HFF-Myc (cell line): Measurements from ENCODE around the gene FAM9C.

Source experiments
- DNase-seq: peaks from one replicate; pipeline ENCODE4 v3.0.0-alpha.2; 2011; ENCODE audit warnings: low read depth; ENCODE audit errors: extremely low read depth
- H3K4me3 ChIP-seq: replicated peaks from 2 replicates; pipeline ENCODE4 v1.5.1; 2011; ENCODE audit warnings: low read depth, mild to moderate bottlenecking, control low read depth, low read length
- TF ChIP-seq, protein P1 (sequence below): IDR thresholded peaks from 2 replicates; pipeline ENCODE4 v1.5.1; 2012; ENCODE audit warnings: mild to moderate bottlenecking, low read depth, low read length, control low read depth; ENCODE audit errors: missing control alignments

FAM9C gene

DNA sequence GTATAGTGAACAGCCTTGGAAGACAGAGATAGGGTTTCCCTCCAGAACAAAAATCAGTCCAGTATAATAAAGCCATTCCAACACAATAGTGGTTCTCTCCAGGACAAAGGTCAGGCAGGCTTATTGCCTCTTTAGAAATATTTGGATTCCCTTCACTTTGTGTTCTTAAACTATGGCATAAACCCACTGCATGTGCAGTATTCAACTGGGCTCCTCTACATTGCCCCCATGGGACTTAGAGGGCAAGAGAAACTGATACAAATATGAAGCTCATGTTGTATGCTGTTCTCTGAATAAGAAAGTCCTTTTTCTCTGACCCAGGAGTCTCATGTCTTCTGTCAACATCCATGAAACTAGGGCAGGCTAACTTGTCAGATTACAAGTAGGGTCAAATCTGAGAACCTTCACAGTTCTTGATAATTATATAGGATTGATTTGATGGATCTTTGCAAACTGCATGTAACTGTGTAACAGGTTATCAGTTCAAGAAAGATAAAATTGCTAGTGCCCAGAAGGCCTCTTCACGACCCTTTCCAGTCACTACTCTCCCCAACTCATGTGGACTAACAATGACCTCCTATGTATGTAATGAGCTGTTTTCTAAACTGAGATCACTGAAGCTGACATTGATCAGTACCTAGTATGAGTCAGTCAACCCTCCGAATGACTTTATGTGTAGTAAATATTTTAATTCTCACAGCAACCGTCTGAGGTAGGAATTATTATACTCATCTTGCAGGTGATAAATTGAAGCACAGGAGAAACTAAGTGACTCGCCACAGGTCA, 31.9 kb upstream of the FAM9C start:
- DNase-seq, result no peak
- TF ChIP-seq, protein P1, sequence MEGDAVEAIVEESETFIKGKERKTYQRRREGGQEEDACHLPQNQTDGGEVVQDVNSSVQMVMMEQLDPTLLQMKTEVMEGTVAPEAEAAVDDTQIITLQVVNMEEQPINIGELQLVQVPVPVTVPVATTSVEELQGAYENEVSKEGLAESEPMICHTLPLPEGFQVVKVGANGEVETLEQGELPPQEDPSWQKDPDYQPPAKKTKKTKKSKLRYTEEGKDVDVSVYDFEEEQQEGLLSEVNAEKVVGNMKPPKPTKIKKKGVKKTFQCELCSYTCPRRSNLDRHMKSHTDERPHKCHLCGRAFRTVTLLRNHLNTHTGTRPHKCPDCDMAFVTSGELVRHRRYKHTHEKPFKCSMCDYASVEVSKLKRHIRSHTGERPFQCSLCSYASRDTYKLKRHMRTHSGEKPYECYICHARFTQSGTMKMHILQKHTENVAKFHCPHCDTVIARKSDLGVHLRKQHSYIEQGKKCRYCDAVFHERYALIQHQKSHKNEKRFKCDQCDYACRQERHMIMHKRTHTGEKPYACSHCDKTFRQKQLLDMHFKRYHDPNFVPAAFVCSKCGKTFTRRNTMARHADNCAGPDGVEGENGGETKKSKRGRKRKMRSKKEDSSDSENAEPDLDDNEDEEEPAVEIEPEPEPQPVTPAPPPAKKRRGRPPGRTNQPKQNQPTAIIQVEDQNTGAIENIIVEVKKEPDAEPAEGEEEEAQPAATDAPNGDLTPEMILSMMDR, result no peak
- no peak overlapping the region for H3K4me3 ChIP-seq

DNA sequence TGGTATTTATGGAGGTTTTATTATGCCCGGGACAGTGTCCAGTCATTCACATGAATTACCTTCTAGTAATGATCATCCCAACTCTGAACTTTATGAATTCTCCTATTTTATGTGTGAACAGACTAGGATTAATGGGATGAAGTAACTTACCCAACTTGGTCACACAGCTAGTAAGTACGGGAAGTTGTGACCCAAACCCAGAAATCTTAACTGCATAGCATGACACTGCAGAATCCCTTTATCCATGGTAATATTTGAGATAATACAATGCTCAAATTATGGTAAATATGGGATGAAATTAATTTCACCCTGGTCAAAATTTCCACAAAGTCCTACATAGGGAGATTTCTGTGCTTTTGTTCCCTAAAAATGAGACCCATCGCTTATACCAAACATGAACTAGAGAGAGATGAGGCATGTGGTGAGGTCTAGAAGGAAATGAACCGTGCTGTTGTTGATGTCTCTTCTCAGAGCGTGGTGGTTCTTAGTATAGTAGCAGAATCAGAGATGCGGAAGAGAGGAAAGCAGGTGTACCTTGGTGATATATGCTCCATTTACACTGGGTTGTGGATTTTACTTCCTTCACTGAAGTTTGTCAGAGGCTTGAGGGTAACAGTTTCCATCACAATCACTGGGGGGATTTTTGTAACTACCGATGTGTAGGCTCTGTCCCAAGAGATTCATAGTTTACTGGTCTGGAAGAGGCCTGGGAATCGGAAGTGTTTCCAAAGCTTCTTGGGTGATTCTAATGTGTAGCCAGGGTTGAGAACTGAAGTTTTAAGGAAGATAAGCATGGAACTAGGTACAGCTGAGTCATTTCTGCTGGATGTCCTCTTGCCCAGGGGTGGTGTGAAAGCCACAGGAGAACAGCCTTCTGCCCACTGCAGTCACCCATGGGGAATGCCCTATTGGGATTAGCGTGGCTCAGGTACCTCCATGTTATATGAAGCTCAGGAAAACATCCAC, 30.2 kb upstream of the FAM9C start:
- TF ChIP-seq, protein P1, result no peak
- H3K4me3 ChIP-seq, result no peak overlapping the region
- DNase-seq, result no peak

DNA sequence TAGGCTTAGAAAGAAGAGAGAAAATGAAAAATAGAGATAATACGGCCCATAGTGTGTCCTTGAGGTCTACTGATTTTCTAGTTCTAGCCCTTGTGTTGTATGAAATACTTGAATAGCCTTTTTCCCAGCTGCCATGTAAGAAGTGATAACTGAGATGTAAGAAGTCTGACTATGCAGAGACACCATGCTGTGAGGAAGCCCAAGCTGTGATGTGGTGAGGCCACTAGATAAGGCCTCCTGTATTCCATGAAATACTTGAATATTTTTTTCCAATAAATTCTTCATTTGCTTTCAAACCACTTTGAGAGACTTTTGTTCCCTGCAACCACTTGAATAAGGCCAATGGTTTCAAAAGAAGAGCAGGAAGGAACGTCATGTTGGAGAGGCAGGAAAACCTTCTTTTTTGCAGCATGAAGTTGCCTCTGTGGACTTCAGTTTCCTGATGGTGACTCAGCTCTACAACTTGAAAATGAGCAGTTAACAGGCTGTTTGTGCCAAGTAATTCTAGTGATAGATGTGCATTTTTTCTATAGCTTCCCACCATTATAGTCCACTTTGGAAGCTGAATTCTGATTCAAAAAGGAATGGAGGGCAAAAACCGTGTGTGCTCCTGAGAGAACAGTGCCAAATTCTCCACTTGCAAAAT, 25.5 kb upstream of the FAM9C start:
- H3K4me3 ChIP-seq, result no peak overlapping the region
- DNase-seq, result no peak
- TF ChIP-seq, protein P1, result no peak

DNA sequence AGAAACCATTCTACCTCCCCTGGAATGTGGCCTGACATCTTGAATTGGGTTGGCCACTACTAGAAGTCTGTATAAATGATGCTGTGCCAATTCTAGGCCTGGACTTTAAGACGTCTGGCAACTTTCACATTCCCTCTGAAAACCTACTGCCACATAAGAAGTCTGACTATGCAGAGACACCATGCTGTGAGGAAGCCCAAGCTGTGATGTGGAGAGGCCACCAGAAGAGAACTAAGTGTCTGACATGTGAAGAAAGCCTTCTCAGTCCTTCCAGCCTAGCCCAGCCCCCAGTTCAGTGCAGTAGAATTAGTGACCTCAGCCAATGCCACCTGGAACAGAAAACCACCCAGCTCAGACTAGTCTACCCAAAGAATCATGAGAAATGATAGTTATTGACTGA, 24.2 kb upstream of the FAM9C start:
- TF ChIP-seq, protein P1, result no peak
- no peak overlapping the region for H3K4me3 ChIP-seq
- no peak for DNase-seq

DNA sequence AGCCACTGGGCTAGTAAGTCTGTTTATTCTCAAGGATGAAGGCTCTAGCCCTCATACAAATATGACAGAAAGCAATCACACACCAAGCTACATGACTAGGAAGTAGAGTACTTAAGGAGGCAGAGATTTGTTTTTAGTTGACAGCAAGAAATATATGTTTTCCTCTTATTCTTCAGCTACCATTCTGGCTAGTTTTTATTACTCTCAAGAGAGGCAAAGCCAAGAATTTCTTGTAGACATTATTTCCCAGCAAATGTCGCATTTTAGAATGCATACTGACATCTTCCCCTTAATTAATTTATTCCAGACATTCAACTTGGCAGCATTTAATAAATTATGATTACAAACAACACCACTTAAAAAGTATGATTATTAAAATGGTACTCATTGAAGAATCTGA, 23.4 kb upstream of the FAM9C start:
- no peak for DNase-seq
- H3K4me3 ChIP-seq, result no peak overlapping the region
- TF ChIP-seq, protein P1, result no peak

DNA sequence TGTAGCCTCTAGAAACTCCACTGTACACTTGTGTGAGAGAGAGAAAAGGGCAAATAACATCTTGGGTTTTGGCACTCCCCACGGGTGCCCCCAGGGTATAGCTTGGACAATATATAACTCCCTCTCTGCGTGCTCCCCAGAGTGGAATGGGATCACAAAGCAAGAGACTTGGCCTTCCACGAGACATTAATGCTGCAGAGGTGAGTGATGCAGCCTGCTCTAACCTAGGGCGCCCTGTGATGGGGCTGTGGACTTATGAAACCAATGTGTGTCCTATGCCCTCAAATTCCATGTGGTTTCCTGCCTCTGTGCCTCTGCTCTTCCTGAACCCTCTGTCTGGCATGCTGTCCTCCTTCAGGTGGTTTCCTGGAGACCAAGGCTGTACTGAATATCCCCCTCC, 22.0 kb upstream of the FAM9C start:
- no peak for DNase-seq
- no peak overlapping the region for H3K4me3 ChIP-seq
- TF ChIP-seq, protein P1, result no peak
